Gastroesophageal sphincter (tissue), 3 donors: ENCODE data around the gene DDX10.

Experiments
- POLR2A ChIP-seq, 2 donors: fragments of 450-650 bp; IDR thresholded peaks; one replicate each; pipeline ENCODE4 v1.6.1; 2017; ENCODE audit warnings: antibody characterized with exemption in 2 of 2, mild to moderate bottlenecking in 2 of 2, moderate library complexity in 1 of 2
- POLR2AphosphoS5 ChIP-seq: sonication (generic); formaldehyde crosslinking; IDR thresholded peaks from one replicate; pipeline ENCODE4 v1.6.1; 2017; ENCODE audit warnings: antibody characterized with exemption
- TF ChIP-seq, protein P1 (sequence below), 4 experiments: fragments of 200-600 bp in 2 of 4; fragments of 450-650 bp in 2 of 4; sonication (generic) in 1 of 4; IDR thresholded peaks; one replicate each; pipeline ENCODE4 v1.5.1; 2017 to 2019; ENCODE audit warnings: antibody characterized with exemption in 4 of 4, mild to moderate bottlenecking in 2 of 4, moderate library complexity in 2 of 4

GRCh38 chr11:108788565-108789199 is 123.8 kb downstream of the DDX10 start:
- TF ChIP-seq, protein P1, sequence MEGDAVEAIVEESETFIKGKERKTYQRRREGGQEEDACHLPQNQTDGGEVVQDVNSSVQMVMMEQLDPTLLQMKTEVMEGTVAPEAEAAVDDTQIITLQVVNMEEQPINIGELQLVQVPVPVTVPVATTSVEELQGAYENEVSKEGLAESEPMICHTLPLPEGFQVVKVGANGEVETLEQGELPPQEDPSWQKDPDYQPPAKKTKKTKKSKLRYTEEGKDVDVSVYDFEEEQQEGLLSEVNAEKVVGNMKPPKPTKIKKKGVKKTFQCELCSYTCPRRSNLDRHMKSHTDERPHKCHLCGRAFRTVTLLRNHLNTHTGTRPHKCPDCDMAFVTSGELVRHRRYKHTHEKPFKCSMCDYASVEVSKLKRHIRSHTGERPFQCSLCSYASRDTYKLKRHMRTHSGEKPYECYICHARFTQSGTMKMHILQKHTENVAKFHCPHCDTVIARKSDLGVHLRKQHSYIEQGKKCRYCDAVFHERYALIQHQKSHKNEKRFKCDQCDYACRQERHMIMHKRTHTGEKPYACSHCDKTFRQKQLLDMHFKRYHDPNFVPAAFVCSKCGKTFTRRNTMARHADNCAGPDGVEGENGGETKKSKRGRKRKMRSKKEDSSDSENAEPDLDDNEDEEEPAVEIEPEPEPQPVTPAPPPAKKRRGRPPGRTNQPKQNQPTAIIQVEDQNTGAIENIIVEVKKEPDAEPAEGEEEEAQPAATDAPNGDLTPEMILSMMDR (IDR thresholded peaks at IDR 0.05), result peak in 2 of 4 experiments; percentile 25 to 26
- TF ChIP-seq POLR2A (IDR thresholded peaks at IDR 0.05) (no peak), POLR2AphosphoS5 (no peak)
